Measurements from ENCODE around the gene RNF157. TPM values are rescaled to one million over a fixed set of nuclear protein-coding genes. Genes with fewer than 3 reads are reported as not detected.

RNF157 gene
- total RNA-seq, 4 donors from 2014 or later = 1.7 to 6.6 (median 4.7) TPM

DNA sequence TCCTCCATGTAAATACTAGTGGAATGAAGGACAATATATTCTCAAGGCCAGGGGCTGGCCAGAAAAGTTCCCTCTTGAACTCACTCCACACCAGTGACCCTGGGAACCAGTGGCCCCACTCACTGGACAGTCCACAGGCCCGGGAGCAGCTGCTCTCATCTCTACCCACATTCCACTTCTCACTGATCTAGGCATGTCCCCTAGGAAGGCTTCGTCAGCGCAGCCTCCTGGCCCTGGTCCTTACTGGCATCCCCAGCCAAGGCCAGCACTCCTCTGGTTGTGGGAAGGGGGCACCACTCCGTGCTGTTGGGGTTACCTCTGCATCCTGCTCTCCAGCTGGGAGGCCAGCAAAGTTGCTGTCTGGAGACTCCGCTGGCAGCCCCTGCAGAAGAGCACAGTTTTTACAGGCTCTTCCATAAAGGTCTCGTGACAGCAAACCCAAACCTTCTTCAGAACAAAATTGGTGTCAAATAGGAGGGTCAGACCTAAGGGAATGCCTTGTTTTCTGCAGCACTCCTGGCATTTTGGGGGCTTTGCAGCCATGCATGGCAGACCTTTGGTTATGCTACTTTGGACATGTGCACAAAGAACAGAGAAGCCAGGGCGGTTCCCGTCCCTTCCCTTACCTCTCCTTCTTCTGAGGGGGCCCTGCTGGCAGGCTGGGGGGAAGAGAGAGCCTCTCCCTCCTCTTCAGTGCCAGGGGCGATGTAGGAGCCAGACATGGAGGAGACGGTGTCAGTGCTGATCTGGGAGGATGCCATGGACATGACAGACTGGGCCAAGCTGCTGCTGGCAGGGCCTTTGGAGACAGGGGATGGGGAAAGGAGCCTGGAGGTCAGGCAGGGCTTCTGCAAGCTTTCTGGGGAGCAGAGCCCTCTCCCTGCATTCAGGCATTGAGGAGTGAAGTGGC, 85.1 kb downstream of the RNF157 start:
- Histone ChIP-seq H3K36me3 (no peaks in the 10 kb centered on the region), H3K4me1 (peaks cover 0 to 4% of the 10 kb centered on the region in 2 donors), H3K27ac (no peak overlapping the region), H3K4me3 (replicated peaks in 1 of 3) (no peak overlapping the region), H3K9me3 (no peaks in the 10 kb centered on the region), H3K27me3 (no peaks in the 10 kb centered on the region)
- intact Hi-C loops (cut with DNase I) = no loop called here
- no peak for TF ChIP-seq POLR2A (IDR thresholded peaks at IDR 0.05)
- TF ChIP-seq, protein P1, sequence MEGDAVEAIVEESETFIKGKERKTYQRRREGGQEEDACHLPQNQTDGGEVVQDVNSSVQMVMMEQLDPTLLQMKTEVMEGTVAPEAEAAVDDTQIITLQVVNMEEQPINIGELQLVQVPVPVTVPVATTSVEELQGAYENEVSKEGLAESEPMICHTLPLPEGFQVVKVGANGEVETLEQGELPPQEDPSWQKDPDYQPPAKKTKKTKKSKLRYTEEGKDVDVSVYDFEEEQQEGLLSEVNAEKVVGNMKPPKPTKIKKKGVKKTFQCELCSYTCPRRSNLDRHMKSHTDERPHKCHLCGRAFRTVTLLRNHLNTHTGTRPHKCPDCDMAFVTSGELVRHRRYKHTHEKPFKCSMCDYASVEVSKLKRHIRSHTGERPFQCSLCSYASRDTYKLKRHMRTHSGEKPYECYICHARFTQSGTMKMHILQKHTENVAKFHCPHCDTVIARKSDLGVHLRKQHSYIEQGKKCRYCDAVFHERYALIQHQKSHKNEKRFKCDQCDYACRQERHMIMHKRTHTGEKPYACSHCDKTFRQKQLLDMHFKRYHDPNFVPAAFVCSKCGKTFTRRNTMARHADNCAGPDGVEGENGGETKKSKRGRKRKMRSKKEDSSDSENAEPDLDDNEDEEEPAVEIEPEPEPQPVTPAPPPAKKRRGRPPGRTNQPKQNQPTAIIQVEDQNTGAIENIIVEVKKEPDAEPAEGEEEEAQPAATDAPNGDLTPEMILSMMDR (IDR thresholded peaks at IDR 0.05) = no peak
- 88 to 92% methylated on average over 10 of the region's 10 CpGs for WGBS, 2 donors
- no peak for DNase-seq

DNA sequence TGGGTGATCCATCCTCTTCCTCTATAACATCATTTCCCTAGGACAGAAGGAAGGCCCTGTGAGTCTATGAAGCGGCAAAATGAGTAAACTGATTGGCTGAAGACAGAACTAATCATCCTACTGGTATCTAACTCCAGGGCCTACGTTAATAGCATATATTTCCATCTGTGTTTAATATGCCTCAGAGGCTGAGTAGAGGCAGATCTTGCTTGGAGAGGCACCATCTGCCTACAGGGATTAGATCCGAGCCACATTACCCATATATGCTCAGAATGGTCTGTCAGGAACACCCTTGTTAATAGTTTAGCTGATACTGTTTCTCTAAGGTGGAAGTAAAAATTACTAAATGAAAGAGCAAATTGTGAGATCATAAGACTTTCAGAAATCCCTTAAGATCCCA, 86.0 kb downstream of the RNF157 start:
- Histone ChIP-seq H3K27me3 (no peaks in the 10 kb centered on the region), H3K4me3 (replicated peaks in 1 of 3) (no peak overlapping the region), H3K4me1 (peaks cover 0 to 10% of the 10 kb centered on the region in 2 donors), H3K36me3 (no peaks in the 10 kb centered on the region), H3K27ac (no peak overlapping the region), H3K9me3 (no peaks in the 10 kb centered on the region)
- WGBS, 2 donors = 95 to 100% methylated on average over 3 of the region's 3 CpGs
- DNase-seq = no peak
- no peak for TF ChIP-seq POLR2A (IDR thresholded peaks at IDR 0.05)
- TF ChIP-seq, protein P1 (IDR thresholded peaks at IDR 0.05) = no peak
- intact Hi-C loops (cut with DNase I) = no loop called here

DNA sequence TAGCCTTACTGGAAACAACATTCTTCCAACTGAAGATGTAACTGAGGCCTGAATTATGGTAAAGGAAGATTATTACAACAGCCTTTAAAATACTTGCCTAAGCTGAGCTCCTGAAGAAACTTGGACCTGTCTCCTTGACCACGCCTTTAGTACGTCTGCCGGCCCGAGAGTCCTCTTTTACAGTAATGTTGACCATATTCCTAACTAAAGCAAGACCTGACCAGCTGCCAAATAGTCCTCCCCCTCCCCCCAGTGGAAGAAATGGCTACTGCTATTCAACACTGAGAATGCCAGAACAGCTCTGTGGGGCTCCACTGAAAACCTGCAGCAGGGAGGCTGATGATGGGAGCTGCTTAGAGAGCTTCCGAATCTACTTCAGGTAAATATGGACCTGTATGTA, 86.7 kb downstream of the RNF157 start:
- intact Hi-C loops (cut with DNase I) = no loop called here
- peaks cover 0 to 10% of the 10 kb centered on the region in 2 donors for H3K4me1 ChIP-seq
- DNase-seq = no peak
- H3K4me3 ChIP-seq (replicated peaks in 1 of 3) = no peak overlapping the region
- H3K27ac ChIP-seq = no peak overlapping the region
- H3K9me3 ChIP-seq = no peaks in the 10 kb centered on the region
- no peaks in the 10 kb centered on the region for H3K36me3 ChIP-seq
- no peaks in the 10 kb centered on the region for H3K27me3 ChIP-seq
- WGBS, 2 donors = 81 to 82% methylated on average over 5 of the region's 5 CpGs
- no peak for TF ChIP-seq POLR2A (IDR thresholded peaks at IDR 0.05)
- TF ChIP-seq, protein P1 (IDR thresholded peaks at IDR 0.05) = no peak

DNA sequence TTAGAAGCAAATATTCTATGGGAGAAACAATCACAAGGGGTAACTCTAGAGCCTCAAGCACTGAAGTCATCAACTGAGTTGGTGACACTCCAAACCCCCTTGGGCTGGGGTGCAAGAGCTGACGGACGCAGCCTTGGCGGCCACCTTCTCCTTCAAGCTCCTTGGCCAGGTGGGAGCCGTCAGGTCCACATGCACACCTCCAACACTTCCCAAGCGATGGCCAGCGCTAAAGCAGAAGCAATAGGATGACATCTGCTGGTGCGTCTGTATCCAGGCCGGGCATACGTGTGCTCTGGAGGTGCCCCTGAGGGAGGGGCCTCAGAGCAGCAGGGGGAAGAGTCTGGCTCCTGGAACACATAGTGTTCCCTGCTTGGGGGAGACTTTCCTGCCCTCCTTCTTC, 87.1 kb downstream of the RNF157 start:
- peaks cover 0 to 10% of the 10 kb centered on the region in 2 donors for H3K4me1 ChIP-seq
- no peaks in the 10 kb centered on the region for H3K9me3 ChIP-seq
- intact Hi-C loops (cut with DNase I) = no loop called here
- no peak for DNase-seq
- H3K27me3 ChIP-seq = no peaks in the 10 kb centered on the region
- no peak overlapping the region for H3K27ac ChIP-seq
- H3K4me3 ChIP-seq (replicated peaks in 1 of 3) = no peak overlapping the region
- TF ChIP-seq, protein P1 (IDR thresholded peaks at IDR 0.05) = no peak
- TF ChIP-seq POLR2A (IDR thresholded peaks at IDR 0.05) = no peak
- WGBS, 2 donors = 81 to 84% methylated on average over 8 to 9 of the region's 9 CpGs
- no peaks in the 10 kb centered on the region for H3K36me3 ChIP-seq

DNA sequence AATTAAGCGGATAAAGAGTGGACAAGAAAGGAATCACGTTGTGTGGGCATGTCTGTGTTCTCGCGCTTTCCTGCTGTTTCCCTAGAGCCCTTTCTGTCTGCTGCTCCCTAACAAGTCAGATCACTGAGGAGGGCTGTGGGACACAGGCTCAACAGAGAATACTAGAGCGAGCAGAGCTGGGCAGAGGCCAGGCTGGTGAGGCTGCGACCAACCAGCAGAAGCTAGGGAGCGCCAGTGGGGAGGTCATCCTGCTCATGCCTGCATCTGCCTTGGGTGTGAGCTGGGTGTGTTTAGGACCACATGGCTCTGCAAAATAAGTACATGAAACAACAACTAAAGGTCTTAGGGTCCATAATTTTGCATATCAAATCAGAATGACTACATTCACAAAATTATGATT, 87.7 kb downstream of the RNF157 start:
- no peaks in the 10 kb centered on the region for H3K36me3 ChIP-seq
- DNase-seq = no peak
- H3K4me1 ChIP-seq = peaks cover 0 to 10% of the 10 kb centered on the region in 2 donors
- H3K27me3 ChIP-seq = no peaks in the 10 kb centered on the region
- no peak overlapping the region for H3K27ac ChIP-seq
- H3K9me3 ChIP-seq = no peaks in the 10 kb centered on the region
- 81 to 87% methylated on average over 7 of the region's 7 CpGs for WGBS, 2 donors
- TF ChIP-seq POLR2A (IDR thresholded peaks at IDR 0.05) = no peak
- no peak overlapping the region for H3K4me3 ChIP-seq (replicated peaks in 1 of 3)
- intact Hi-C loops (cut with DNase I) = no loop called here

Data from thyroid gland (tissue), 4 donors.